Gastroesophageal sphincter (tissue), 4 donors: Measurements from ENCODE around the gene LIN52. TPM values are rescaled to one million over a fixed set of nuclear protein-coding genes. Genes with fewer than 3 reads are reported as not detected.

Experiments used
- ATAC-seq: fragments of 150-250 bp; one replicate; pipeline ENCODE4 v1.9.1; 2016; ENCODE audit warnings: mild to moderate bottlenecking, moderate library complexity
- H3K27ac ChIP-seq, 4 donors: fragments of 200-600 bp; sonication (generic) in 3 of 4; 1 replicate in 3 of 4; 2 replicates in 1 of 4; pipeline ENCODE4 v1.5.1; 2016 to 2019
- H3K27me3 ChIP-seq: fragments of 200-600 bp; sonication (generic); one replicate; pipeline ENCODE4 v1.5.1; 2019
- H3K36me3 ChIP-seq, 2 donors: fragments of 200-600 bp; sonication (generic); one replicate each; pipeline ENCODE4 v1.5.1; 2019; ENCODE audit warnings: control low read depth in 1 of 2
- H3K4me1 ChIP-seq, 3 donors: fragments of 200-600 bp; sonication (generic); 1 replicate in 2 of 3; 2 replicates in 1 of 3; pipeline ENCODE4 v1.5.1; 2016 to 2019; ENCODE audit warnings: control low read depth in 2 of 3
- H3K4me3 ChIP-seq, 2 donors: fragments of 200-600 bp; sonication (generic); one replicate each; pipeline ENCODE4 v1.5.1; 2019; ENCODE audit warnings: mild to moderate bottlenecking in 1 of 2, moderate library complexity in 1 of 2
- H3K9me3 ChIP-seq, 3 donors: fragments of 200-600 bp; sonication (generic); one replicate each; pipeline ENCODE4 v1.5.1; 2017 to 2019; ENCODE audit warnings: control low read depth in 2 of 3
- CTCF ChIP-seq, 4 experiments: fragments of 200-600 bp in 2 of 4; fragments of 450-650 bp in 2 of 4; sonication (generic) in 1 of 4; IDR thresholded peaks; one replicate each; pipeline ENCODE4 v1.5.1; 2017 to 2019; ENCODE audit warnings: antibody characterized with exemption in 4 of 4, mild to moderate bottlenecking in 2 of 4, moderate library complexity in 2 of 4
- EP300 ChIP-seq: sonication (generic); formaldehyde crosslinking; IDR thresholded peaks from one replicate; pipeline ENCODE4 v1.6.1; 2017; ENCODE audit warnings: antibody characterized with exemption, mild to moderate bottlenecking
- POLR2A ChIP-seq, 2 donors: fragments of 450-650 bp; IDR thresholded peaks; one replicate each; pipeline ENCODE4 v1.6.1; 2017; ENCODE audit warnings: antibody characterized with exemption in 2 of 2, mild to moderate bottlenecking in 2 of 2, moderate library complexity in 1 of 2
- POLR2AphosphoS5 ChIP-seq: sonication (generic); formaldehyde crosslinking; IDR thresholded peaks from one replicate; pipeline ENCODE4 v1.6.1; 2017; ENCODE audit warnings: antibody characterized with exemption
- WGBS, 2 donors: methylation state at CpG; one replicate each; pipeline ENCODE4 v1.1.5; 2018; ENCODE audit warnings: low coverage in 1 of 2; 5-methylcytosine and 5-hydroxymethylcytosine counted together
- total RNA-seq, 4 donors: library from RNA; depleted of rRNA; stranded (reverse); fragments of >200 nt; gene quantifications; one replicate each; pipeline ENCODE4 v1.1.0, GENCODE V29; 2016

Gene LIN52
- total RNA-seq, 4 donors from 2014 or later: 8.1 to 15.9 (median 9.9) TPM

- peaks cover 0 to 11% (median 0%) of the 10 kb centered on the region in 3 donors for H3K4me1 ChIP-seq
- H3K4me3 ChIP-seq: no peak overlapping the region
- TF ChIP-seq POLR2AphosphoS5 (no peak), EP300 (no peak), POLR2A (IDR thresholded peaks at IDR 0.05) (no peak), CTCF (IDR thresholded peaks at IDR 0.05) (no peak)
- no peaks in the 10 kb centered on the region for H3K36me3 ChIP-seq
- H3K9me3 ChIP-seq: no peaks in the 10 kb centered on the region
- peaks cover 48% of the 10 kb centered on the region for H3K27me3 ChIP-seq
- ATAC-seq: no peak
- WGBS, 2 donors: 64 to 65% methylated on average over 5 of the region's 21 CpGs
- no peak overlapping the region for H3K27ac ChIP-seq
These were observed 129.4 kb downstream of the LIN52 start for GRCh38 chr14:74213907-74214803.

- Histone ChIP-seq H3K36me3 (no peaks in the 10 kb centered on the region), H3K27me3 (peaks cover 68% of the 10 kb centered on the region), H3K9me3 (no peaks in the 10 kb centered on the region), H3K4me3 (no peak overlapping the region), H3K27ac (no peak overlapping the region), H3K4me1 (peaks cover 0 to 11% (median 0%) of the 10 kb centered on the region in 3 donors)
- TF ChIP-seq CTCF (IDR thresholded peaks at IDR 0.05) (no peak), POLR2A (IDR thresholded peaks at IDR 0.05) (no peak), POLR2AphosphoS5 (no peak), EP300 (no peak)
- WGBS, 2 donors: 70 to 90% methylated on average over 2 to 3 of the region's 11 CpGs
- no peak for ATAC-seq
These were observed 131.9 kb downstream of the LIN52 start for GRCh38 chr14:74216671-74217070.

- peak; percentile 85 for ATAC-seq
- WGBS, 2 donors: 50% methylated on average over 2 of the region's 40 CpGs; no CpG with 5 or more reads in 1 of the 2 donors
- no peaks in the 10 kb centered on the region for H3K9me3 ChIP-seq
- peak overlapping the region in 1 of 2 donors; percentile 29 for H3K4me3 ChIP-seq
- H3K36me3 ChIP-seq: no peaks in the 10 kb centered on the region
- H3K4me1 ChIP-seq: peaks cover 0 to 11% (median 0%) of the 10 kb centered on the region in 3 donors
- H3K27me3 ChIP-seq: peaks cover 70% of the 10 kb centered on the region
- no peak for TF ChIP-seq EP300
- TF ChIP-seq CTCF (IDR thresholded peaks at IDR 0.05): peak; percentile 77 to 92 (median 87)
- TF ChIP-seq POLR2A (IDR thresholded peaks at IDR 0.05): no peak
- H3K27ac ChIP-seq: no peak overlapping the region
These were observed 133.1 kb downstream of the LIN52 start for GRCh38 chr14:74217672-74218448.

GRCh38 chr14:74218462-74218861 is 133.7 kb downstream of the LIN52 start:
- no peak for ATAC-seq
- Histone ChIP-seq H3K27ac (no peak overlapping the region), H3K36me3 (no peaks in the 10 kb centered on the region), H3K27me3 (peaks cover 70% of the 10 kb centered on the region), H3K4me1 (peaks cover 0 to 11% (median 0%) of the 10 kb centered on the region in 3 donors), H3K9me3 (no peaks in the 10 kb centered on the region), H3K4me3 (no peak overlapping the region)
- 50% methylated on average over 2 of the region's 4 CpGs; no CpG with 5 or more reads in 1 of the 2 donors for WGBS, 2 donors
- TF ChIP-seq EP300 (no peak), POLR2A (IDR thresholded peaks at IDR 0.05) (no peak), CTCF (IDR thresholded peaks at IDR 0.05) (no peak), POLR2AphosphoS5 (no peak)
